A673 (cell line): ENCODE data around the gene ZNF77. TPM values are rescaled to one million over a fixed set of nuclear protein-coding genes. Genes with fewer than 3 reads are reported as not detected.

Source experiments
- BruUV-seq: library from RNA; stranded (reverse); fragments of 400-500 nt; replicated peaks from 2 replicates; lab custom pipeline; 2021; lab: Mats Ljungman, UMichigan
- CTCF ChIA-PET: fragments of 300-600 bp; sonication (Branson Sonifier 250); formaldehyde crosslinking; loops from one replicate; lab custom pipeline; 2022; ENCODE audit warnings: antibody characterized with exemption; lab: Charles Lee
- POLR2A ChIA-PET: fragments of 300-600 bp; sonication (Branson Sonifier 250); formaldehyde crosslinking; loops from one replicate; lab custom pipeline; 2022; ENCODE audit warnings: antibody characterized with exemption; ENCODE audit not compliant: low non-redundant PET; lab: Charles Lee
- DNase-seq: peaks from one replicate; pipeline ENCODE4 v3.0.0-alpha.2; 2015; ENCODE audit warnings: low spot score
- H3K27ac ChIP-seq: fragments of 200-600 bp; sonication (generic); 2 replicates; pipeline ENCODE4 v1.5.1; 2016; ENCODE audit warnings: mixed run types, low read depth, mild to moderate bottlenecking, mixed read lengths, antibody characterized with exemption, low read length; ENCODE audit not compliant: poor library complexity, severe bottlenecking
- H3K27me3 ChIP-seq: fragments of 200-600 bp; sonication (generic); replicated peaks from 2 replicates; pipeline ENCODE4 v1.6.1; 2017; ENCODE audit warnings: mixed run types, low read depth, mild to moderate bottlenecking, mixed read lengths, antibody characterized with exemption, low read length; ENCODE audit not compliant: insufficient read depth, poor library complexity
- H3K36me3 ChIP-seq: fragments of 200-600 bp; sonication (generic); 2 replicates; pipeline ENCODE4 v1.6.1; 2016; ENCODE audit warnings: mixed run types, mild to moderate bottlenecking, mixed read lengths, antibody characterized with exemption, low read length; ENCODE audit not compliant: insufficient read depth, poor library complexity, severe bottlenecking
- H3K4me1 ChIP-seq: fragments of 200-600 bp; sonication (generic); 2 replicates; pipeline ENCODE4 v1.6.1; 2017; ENCODE audit warnings: mixed run types, mild to moderate bottlenecking, mixed read lengths, antibody characterized with exemption, low read length; ENCODE audit not compliant: insufficient read depth, poor library complexity, severe bottlenecking
- H3K4me3 ChIP-seq: fragments of 200-600 bp; sonication (generic); 2 replicates; pipeline ENCODE4 v1.5.1; 2016; ENCODE audit warnings: low read depth, mixed run types, mild to moderate bottlenecking, mixed read lengths, low read length; ENCODE audit not compliant: poor library complexity, severe bottlenecking
- H3K9me3 ChIP-seq: fragments of 200-600 bp; sonication (generic); 2 replicates; pipeline ENCODE4 v1.6.1; 2016; ENCODE audit warnings: mixed run types, low read depth, mild to moderate bottlenecking, mixed read lengths, antibody characterized with exemption, low read length; ENCODE audit not compliant: poor library complexity, severe bottlenecking
- CTCF ChIP-seq: fragments of 300-800, 200-600 bp; sonication (generic); conservative IDR thresholded peaks from 2 replicates; pipeline ENCODE4 v1.5.1; 2017; ENCODE audit warnings: low read depth, mild to moderate bottlenecking, antibody characterized with exemption, low read length, moderate library complexity, mixed read lengths
- EZH2 ChIP-seq: fragments of 200-600 bp; sonication (generic); IDR thresholded peaks from 2 replicates; pipeline ENCODE4 v1.6.1; 2017; ENCODE audit warnings: borderline replicate concordance, low read depth, mild to moderate bottlenecking, mixed read lengths, antibody characterized with exemption, low read length; ENCODE audit not compliant: poor library complexity, severe bottlenecking
- intact Hi-C: fragments of 100-400 bp; cut with micrococcal nuclease; formaldehyde crosslinking; loops from one replicate; pipeline ENCODE4 v1.10.0; 2022; ENCODE audit not compliant: unreplicated experiment
- total RNA-seq: library from RNA; stranded (reverse); gene quantifications from 2 replicates; pipeline ENCODE4 v1.2.3, GENCODE V29; 2021

The ZNF77 gene
- total RNA-seq, 1 experiment from 2014 or later = 6.4 TPM

GRCh38 chr19:2888731-2889224, 56.0 kb downstream of the ZNF77 start:
- BruUV-seq = no TSS peak

GRCh38 chr19:2887391-2887914, 57.3 kb downstream of the ZNF77 start:
- ChIA-PET CTCF (interaction anchor here (0.5 to 1.4 kb wide), 6 partner anchors 63 to 275 kb away, joined by 3 to 11 read pairs (median 5); no protein-coding TSS in a partner anchor), POLR2A (no interaction called here)
- H3K36me3 ChIP-seq = no peaks in the 10 kb centered on the region
- TF ChIP-seq CTCF = peak; percentile 79
- TF ChIP-seq EZH2 = no peak
- H3K27me3 ChIP-seq = no peaks in the 10 kb centered on the region
- H3K4me1 ChIP-seq = peaks cover 6% of the 10 kb centered on the region
- H3K27ac ChIP-seq = no peak overlapping the region
- no peaks in the 10 kb centered on the region for H3K9me3 ChIP-seq
- H3K4me3 ChIP-seq = no peak overlapping the region
- BruUV-seq = no TSS peak
- intact Hi-C loops = loop anchor here (1.0 kb wide), 1 partner anchor 276 kb away; no protein-coding TSS in a partner anchor
- peak; percentile 82 for DNase-seq

More at GRCh38 chr19:2888731-2889224, 56.0 kb downstream of the ZNF77 start:
- no peaks in the 10 kb centered on the region for H3K27me3 ChIP-seq
- ChIA-PET CTCF (no interaction called here), POLR2A (interaction anchor here (0.6 kb wide), 1 partner anchor 218 kb away, joined by 4 read pairs; no protein-coding TSS in a partner anchor)
- TF ChIP-seq CTCF (no peak), EZH2 (no peak)
- intact Hi-C loops = no loop called here
- H3K9me3 ChIP-seq = no peaks in the 10 kb centered on the region
- no peak overlapping the region for H3K4me3 ChIP-seq
- H3K4me1 ChIP-seq = peaks cover 6% of the 10 kb centered on the region
- H3K27ac ChIP-seq = no peak overlapping the region
- H3K36me3 ChIP-seq = no peaks in the 10 kb centered on the region
- no peak for DNase-seq

GRCh38 chr19:2885736-2886135, 59.0 kb downstream of the ZNF77 start:
- peaks cover 6% of the 10 kb centered on the region for H3K4me1 ChIP-seq
- intact Hi-C loops = no loop called here
- no peaks in the 10 kb centered on the region for H3K27me3 ChIP-seq
- DNase-seq = no peak
- TF ChIP-seq EZH2 (no peak), CTCF (no peak)
- no peaks in the 10 kb centered on the region for H3K36me3 ChIP-seq
- H3K4me3 ChIP-seq = no peak overlapping the region
- H3K27ac ChIP-seq = no peak overlapping the region
- H3K9me3 ChIP-seq = no peaks in the 10 kb centered on the region
- ChIA-PET POLR2A (interaction anchor here (0.7 kb wide), 1 partner anchor 167 kb away, joined by 14 read pairs; no protein-coding TSS in a partner anchor), CTCF (no interaction called here)
- BruUV-seq = no TSS peak
